ENCODE results near the gene ZNF692. TPM values are rescaled to one million over a fixed set of nuclear protein-coding genes. Genes with fewer than 3 reads are reported as not detected.
A peak's percentile ranks its signal among the peaks of the same experiment; 100 is the strongest.

The ZNF692 gene
- total and polyA plus RNA-seq, 2 of the 13 experiments (the other 11 are each of a cell fraction or from before 2014, with no cell fraction given) = 27.3 to 45.8 TPM

DNA sequence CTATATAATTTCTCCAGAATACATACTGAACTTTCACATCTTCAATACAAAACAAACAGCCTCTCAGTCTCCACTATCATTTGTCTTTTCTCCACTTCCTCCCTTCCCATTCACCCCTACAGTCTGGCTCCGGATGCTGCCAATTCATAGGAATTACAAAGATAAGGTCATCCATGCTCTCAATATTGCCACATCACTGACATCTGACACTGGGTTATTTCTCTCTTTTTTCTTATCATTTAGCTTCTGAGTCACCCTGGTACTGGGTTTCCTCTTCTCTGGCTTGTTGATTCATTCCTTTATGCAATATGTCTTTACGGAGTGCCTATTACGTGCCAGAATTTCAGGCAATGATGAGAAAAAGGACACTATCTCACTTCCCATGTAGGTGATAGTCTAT is 30.0 kb downstream of the ZNF692 start (continued):
- TF ChIP-seq, protein P1, sequence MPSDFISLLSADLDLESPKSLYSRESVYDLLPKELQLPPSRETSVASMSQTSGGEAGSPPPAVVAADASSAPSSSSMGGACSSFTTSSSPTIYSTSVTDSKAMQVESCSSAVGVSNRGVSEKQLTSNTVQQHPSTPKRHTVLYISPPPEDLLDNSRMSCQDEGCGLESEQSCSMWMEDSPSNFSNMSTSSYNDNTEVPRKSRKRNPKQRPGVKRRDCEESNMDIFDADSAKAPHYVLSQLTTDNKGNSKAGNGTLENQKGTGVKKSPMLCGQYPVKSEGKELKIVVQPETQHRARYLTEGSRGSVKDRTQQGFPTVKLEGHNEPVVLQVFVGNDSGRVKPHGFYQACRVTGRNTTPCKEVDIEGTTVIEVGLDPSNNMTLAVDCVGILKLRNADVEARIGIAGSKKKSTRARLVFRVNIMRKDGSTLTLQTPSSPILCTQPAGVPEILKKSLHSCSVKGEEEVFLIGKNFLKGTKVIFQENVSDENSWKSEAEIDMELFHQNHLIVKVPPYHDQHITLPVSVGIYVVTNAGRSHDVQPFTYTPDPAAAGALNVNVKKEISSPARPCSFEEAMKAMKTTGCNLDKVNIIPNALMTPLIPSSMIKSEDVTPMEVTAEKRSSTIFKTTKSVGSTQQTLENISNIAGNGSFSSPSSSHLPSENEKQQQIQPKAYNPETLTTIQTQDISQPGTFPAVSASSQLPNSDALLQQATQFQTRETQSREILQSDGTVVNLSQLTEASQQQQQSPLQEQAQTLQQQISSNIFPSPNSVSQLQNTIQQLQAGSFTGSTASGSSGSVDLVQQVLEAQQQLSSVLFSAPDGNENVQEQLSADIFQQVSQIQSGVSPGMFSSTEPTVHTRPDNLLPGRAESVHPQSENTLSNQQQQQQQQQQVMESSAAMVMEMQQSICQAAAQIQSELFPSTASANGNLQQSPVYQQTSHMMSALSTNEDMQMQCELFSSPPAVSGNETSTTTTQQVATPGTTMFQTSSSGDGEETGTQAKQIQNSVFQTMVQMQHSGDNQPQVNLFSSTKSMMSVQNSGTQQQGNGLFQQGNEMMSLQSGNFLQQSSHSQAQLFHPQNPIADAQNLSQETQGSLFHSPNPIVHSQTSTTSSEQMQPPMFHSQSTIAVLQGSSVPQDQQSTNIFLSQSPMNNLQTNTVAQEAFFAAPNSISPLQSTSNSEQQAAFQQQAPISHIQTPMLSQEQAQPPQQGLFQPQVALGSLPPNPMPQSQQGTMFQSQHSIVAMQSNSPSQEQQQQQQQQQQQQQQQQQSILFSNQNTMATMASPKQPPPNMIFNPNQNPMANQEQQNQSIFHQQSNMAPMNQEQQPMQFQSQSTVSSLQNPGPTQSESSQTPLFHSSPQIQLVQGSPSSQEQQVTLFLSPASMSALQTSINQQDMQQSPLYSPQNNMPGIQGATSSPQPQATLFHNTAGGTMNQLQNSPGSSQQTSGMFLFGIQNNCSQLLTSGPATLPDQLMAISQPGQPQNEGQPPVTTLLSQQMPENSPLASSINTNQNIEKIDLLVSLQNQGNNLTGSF (CRISPR knock-in tag; IDR thresholded peaks at IDR 0.05) = no peak
- TF ChIP-seq THAP11 (CRISPR knock-in tag; IDR thresholded peaks at IDR 0.05) (0 out of 2 replicates have a peak, but pooled peaks have one; percentile 25), ZNF292 (CRISPR knock-in tag; IDR thresholded peaks at IDR 0.05; ENCODE audit: borderline replicate concordance, low read depth) (no peak), REPIN1 (CRISPR knock-in tag; IDR thresholded peaks at IDR 0.05; ENCODE audit: borderline replicate concordance, low read depth) (no peak), FOSL1 (CRISPR knock-in tag; IDR thresholded peaks at IDR 0.05; ENCODE audit: borderline replicate concordance) (peak; percentile 60; the same call in 1 of the 2 replicates), ZNF782 (CRISPR knock-in tag; IDR thresholded peaks at IDR 0.05; ENCODE audit: borderline replicate concordance) (no peak), NAIF1 (CRISPR knock-in tag; IDR thresholded peaks at IDR 0.05; ENCODE audit: borderline replicate concordance) (no peak), SIN3A (IDR thresholded peaks at IDR 0.05; ENCODE audit: borderline replicate concordance, low read depth, low read length) (0 out of 2 replicates have a peak, but pooled peaks have one; percentile 16), ZBTB21 (CRISPR knock-in tag; IDR thresholded peaks at IDR 0.05) (0 out of 2 replicates have a peak, but pooled peaks have one; percentile 48), CEBPG (CRISPR knock-in tag; IDR thresholded peaks at IDR 0.05) (peak; percentile 94), HDAC1 (CRISPR knock-in tag; IDR thresholded peaks at IDR 0.05) (0 out of 2 replicates have a peak, but pooled peaks have one; percentile 38)
- TF ChIP-seq, protein P2, sequence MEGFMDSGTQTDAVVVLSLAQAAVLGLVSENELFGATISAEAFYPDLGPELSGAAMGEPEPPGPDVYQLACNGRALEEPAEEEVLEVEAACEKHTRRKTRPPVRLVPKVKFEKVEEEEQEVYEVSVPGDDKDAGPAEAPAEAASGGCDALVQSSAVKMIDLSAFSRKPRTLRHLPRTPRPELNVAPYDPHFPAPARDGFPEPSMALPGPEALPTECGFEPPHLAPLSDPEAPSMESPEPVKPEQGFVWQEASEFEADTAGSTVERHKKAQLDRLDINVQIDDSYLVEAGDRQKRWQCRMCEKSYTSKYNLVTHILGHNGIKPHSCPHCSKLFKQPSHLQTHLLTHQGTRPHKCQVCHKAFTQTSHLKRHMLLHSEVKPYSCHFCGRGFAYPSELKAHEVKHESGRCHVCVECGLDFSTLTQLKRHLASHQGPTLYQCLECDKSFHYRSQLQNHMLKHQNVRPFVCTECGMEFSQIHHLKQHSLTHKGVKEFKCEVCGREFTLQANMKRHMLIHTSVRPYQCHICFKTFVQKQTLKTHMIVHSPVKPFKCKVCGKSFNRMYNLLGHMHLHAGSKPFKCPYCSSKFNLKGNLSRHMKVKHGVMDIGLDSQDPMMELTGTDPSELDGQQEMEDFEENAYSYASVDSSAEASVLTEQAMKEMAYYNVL (CRISPR knock-in tag; IDR thresholded peaks at IDR 0.05; ENCODE audit: borderline replicate concordance) = peak; percentile 91; the same call in 1 of the 2 replicates
- TF ChIP-seq, protein P3, sequence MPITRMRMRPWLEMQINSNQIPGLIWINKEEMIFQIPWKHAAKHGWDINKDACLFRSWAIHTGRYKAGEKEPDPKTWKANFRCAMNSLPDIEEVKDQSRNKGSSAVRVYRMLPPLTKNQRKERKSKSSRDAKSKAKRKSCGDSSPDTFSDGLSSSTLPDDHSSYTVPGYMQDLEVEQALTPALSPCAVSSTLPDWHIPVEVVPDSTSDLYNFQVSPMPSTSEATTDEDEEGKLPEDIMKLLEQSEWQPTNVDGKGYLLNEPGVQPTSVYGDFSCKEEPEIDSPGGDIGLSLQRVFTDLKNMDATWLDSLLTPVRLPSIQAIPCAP (CRISPR knock-in tag; IDR thresholded peaks at IDR 0.05; ENCODE audit: low read depth) = no peak
- TF ChIP-seq, protein P4, sequence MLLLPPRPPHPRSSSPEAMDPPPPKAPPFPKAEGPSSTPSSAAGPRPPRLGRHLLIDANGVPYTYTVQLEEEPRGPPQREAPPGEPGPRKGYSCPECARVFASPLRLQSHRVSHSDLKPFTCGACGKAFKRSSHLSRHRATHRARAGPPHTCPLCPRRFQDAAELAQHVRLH (CRISPR knock-in tag; IDR thresholded peaks at IDR 0.05; ENCODE audit: borderline replicate concordance, low read depth) = no peak
- TF ChIP-seq, protein P5, sequence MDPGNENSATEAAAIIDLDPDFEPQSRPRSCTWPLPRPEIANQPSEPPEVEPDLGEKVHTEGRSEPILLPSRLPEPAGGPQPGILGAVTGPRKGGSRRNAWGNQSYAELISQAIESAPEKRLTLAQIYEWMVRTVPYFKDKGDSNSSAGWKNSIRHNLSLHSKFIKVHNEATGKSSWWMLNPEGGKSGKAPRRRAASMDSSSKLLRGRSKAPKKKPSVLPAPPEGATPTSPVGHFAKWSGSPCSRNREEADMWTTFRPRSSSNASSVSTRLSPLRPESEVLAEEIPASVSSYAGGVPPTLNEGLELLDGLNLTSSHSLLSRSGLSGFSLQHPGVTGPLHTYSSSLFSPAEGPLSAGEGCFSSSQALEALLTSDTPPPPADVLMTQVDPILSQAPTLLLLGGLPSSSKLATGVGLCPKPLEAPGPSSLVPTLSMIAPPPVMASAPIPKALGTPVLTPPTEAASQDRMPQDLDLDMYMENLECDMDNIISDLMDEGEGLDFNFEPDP (CRISPR knock-in tag; conservative IDR thresholded peaks at IDR 0.05) = no peak
- TF ChIP-seq, protein P6, sequence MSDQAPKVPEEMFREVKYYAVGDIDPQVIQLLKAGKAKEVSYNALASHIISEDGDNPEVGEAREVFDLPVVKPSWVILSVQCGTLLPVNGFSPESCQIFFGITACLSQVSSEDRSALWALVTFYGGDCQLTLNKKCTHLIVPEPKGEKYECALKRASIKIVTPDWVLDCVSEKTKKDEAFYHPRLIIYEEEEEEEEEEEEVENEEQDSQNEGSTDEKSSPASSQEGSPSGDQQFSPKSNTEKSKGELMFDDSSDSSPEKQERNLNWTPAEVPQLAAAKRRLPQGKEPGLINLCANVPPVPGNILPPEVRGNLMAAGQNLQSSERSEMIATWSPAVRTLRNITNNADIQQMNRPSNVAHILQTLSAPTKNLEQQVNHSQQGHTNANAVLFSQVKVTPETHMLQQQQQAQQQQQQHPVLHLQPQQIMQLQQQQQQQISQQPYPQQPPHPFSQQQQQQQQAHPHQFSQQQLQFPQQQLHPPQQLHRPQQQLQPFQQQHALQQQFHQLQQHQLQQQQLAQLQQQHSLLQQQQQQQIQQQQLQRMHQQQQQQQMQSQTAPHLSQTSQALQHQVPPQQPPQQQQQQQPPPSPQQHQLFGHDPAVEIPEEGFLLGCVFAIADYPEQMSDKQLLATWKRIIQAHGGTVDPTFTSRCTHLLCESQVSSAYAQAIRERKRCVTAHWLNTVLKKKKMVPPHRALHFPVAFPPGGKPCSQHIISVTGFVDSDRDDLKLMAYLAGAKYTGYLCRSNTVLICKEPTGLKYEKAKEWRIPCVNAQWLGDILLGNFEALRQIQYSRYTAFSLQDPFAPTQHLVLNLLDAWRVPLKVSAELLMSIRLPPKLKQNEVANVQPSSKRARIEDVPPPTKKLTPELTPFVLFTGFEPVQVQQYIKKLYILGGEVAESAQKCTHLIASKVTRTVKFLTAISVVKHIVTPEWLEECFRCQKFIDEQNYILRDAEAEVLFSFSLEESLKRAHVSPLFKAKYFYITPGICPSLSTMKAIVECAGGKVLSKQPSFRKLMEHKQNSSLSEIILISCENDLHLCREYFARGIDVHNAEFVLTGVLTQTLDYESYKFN (CRISPR knock-in tag; conservative IDR thresholded peaks at IDR 0.05) = peak; percentile 58; the same call in 1 of the 2 replicates

All from HepG2 (cell line).